Measurements from ENCODE around the gene SLC25A33.

GRCh38 chr1:9606948-9607347, 67.7 kb downstream of the SLC25A33 start:
- TF ChIP-seq CTCF (conservative IDR thresholded peaks at IDR 0.05; ENCODE audit: low read depth, low read length), result no peak
- no peak for TF ChIP-seq EZH2 (IDR thresholded peaks at IDR 0.05; ENCODE audit: low read length, unreplicated experiment)

Measured in PC-3 (cell line).